MM.1S (cell line): ENCODE results near the gene CHRNA1.

Experiments used
- DNase-seq: peaks from one replicate; pipeline ENCODE4 v3.0.0-alpha.2; 2015
- H2AFZ ChIP-seq: fragments of 300-600 bp; sonication (generic); 2 replicates; pipeline ENCODE4 v1.6.0; 2016; ENCODE audit warnings: antibody characterized with exemption, low read length
- H3F3A ChIP-seq: fragments of 300-600 bp; sonication (generic); 2 replicates; pipeline ENCODE4 v1.6.1; 2016; ENCODE audit warnings: mild to moderate bottlenecking, antibody characterized with exemption, low read length, moderate library complexity, mixed read lengths; ENCODE audit not compliant: insufficient read depth
- H3K27ac ChIP-seq: fragments of 300-600 bp; sonication (generic); 2 replicates; pipeline ENCODE4 v1.5.1; 2016; ENCODE audit warnings: mild to moderate bottlenecking, low read length
- H3K27me3 ChIP-seq: fragments of 300-600 bp; sonication (generic); replicated peaks from 2 replicates; pipeline ENCODE4 v1.6.0; 2016; ENCODE audit warnings: low read length; ENCODE audit not compliant: insufficient read depth
- H3K36me3 ChIP-seq: fragments of 300-600 bp; sonication (generic); replicated peaks from 2 replicates; pipeline ENCODE4 v1.6.1; 2016; ENCODE audit warnings: mild to moderate bottlenecking, low read length, mixed read lengths; ENCODE audit not compliant: insufficient read depth
- H3K4me1 ChIP-seq: fragments of 300-600 bp; sonication (generic); 2 replicates; pipeline ENCODE4 v1.6.1; 2016; ENCODE audit warnings: low read length, mixed read lengths
- H3K4me2 ChIP-seq: fragments of 300-600 bp; sonication (generic); 2 replicates; pipeline ENCODE4 v1.6.0; 2016; ENCODE audit warnings: low read depth, low read length
- H3K4me3 ChIP-seq: fragments of 300-600 bp; sonication (generic); 2 replicates; pipeline ENCODE4 v1.5.1; 2016; ENCODE audit warnings: low read length, mixed read lengths
- H3K79me2 ChIP-seq: fragments of 300-600 bp; sonication (generic); 2 replicates; pipeline ENCODE4 v1.6.1; 2016; ENCODE audit warnings: mixed run types, low read length, mixed read lengths
- H3K9ac ChIP-seq: fragments of 300-600 bp; sonication (generic); 2 replicates; pipeline ENCODE4 v1.6.1; 2016; ENCODE audit warnings: low read length, mixed read lengths
- H3K9me2 ChIP-seq: fragments of 300-600 bp; sonication (generic); replicated peaks from 2 replicates; pipeline ENCODE4 v1.6.1; 2016; ENCODE audit warnings: mild to moderate bottlenecking, low read length, mixed read lengths; ENCODE audit not compliant: insufficient read depth
- H3K9me3 ChIP-seq: fragments of 300-600 bp; sonication (generic); replicated peaks from 2 replicates; pipeline ENCODE4 v1.6.1; 2016; ENCODE audit warnings: mild to moderate bottlenecking, low read length, mixed read lengths; ENCODE audit not compliant: insufficient read depth
- H4K20me1 ChIP-seq: fragments of 300-600 bp; sonication (generic); 2 replicates; pipeline ENCODE4 v1.6.1; 2016; ENCODE audit warnings: mild to moderate bottlenecking, low read length, moderate library complexity, mixed read lengths; ENCODE audit not compliant: insufficient read depth
- EZH2 ChIP-seq: fragments of 300-600 bp; sonication (generic); optimal IDR thresholded peaks from 2 replicates; pipeline ENCODE3; 2017; ENCODE audit warnings: low read depth, mild to moderate bottlenecking, antibody characterized with exemption, low read length, mixed read lengths
- EZH2phosphoT487 ChIP-seq: fragments of 300-600 bp; sonication (generic); IDR thresholded peaks from 2 replicates; pipeline ENCODE4 v1.6.1; 2018; ENCODE audit warnings: antibody characterized with exemption, low read length
- TF ChIP-seq, protein P1 (sequence below): fragments of 300-600 bp; sonication (generic); IDR thresholded peaks from 2 replicates; pipeline ENCODE4 v1.5.1; 2016; ENCODE audit warnings: antibody characterized with exemption, low read length, mixed read lengths

Gene CHRNA1

DNA sequence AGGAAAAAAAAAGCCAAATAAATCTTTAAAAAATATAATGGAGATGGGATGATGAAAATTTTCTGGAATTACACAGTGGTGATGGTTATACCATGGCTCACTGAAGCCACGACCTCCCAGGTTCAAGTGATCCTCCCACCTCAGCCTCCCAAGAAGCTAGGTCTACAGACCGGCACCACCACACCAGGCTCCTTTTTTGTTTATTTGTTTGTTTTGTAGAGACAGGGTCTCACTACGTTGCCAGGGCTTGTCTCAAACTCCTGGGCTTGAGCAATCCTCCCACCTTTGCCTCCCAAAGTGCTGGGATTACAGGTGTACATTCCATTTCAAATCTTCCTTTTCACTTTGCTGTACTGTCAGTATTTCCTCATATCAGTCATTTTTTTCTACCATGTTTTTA is 61.7 kb downstream of the CHRNA1 start:
- Histone ChIP-seq H3K79me2 (no peaks in the 10 kb centered on the region), H3F3A (no peaks in the 10 kb centered on the region), H3K27me3 (no peaks in the 10 kb centered on the region), H3K36me3 (no peaks in the 10 kb centered on the region), H4K20me1 (no peaks in the 10 kb centered on the region), H3K27ac (no peak overlapping the region), H3K4me1 (no peaks in the 10 kb centered on the region), H3K9me2 (no peaks in the 10 kb centered on the region), H3K4me3 (no peak overlapping the region), H3K9ac (no peak overlapping the region), H3K4me2 (no peak overlapping the region), H3K9me3 (no peaks in the 10 kb centered on the region), H2AFZ (no peak overlapping the region)
- DNase-seq: no peak
- TF ChIP-seq, protein P1, sequence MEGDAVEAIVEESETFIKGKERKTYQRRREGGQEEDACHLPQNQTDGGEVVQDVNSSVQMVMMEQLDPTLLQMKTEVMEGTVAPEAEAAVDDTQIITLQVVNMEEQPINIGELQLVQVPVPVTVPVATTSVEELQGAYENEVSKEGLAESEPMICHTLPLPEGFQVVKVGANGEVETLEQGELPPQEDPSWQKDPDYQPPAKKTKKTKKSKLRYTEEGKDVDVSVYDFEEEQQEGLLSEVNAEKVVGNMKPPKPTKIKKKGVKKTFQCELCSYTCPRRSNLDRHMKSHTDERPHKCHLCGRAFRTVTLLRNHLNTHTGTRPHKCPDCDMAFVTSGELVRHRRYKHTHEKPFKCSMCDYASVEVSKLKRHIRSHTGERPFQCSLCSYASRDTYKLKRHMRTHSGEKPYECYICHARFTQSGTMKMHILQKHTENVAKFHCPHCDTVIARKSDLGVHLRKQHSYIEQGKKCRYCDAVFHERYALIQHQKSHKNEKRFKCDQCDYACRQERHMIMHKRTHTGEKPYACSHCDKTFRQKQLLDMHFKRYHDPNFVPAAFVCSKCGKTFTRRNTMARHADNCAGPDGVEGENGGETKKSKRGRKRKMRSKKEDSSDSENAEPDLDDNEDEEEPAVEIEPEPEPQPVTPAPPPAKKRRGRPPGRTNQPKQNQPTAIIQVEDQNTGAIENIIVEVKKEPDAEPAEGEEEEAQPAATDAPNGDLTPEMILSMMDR: no peak
- TF ChIP-seq EZH2phosphoT487: no peak
- TF ChIP-seq EZH2: no peak

DNA sequence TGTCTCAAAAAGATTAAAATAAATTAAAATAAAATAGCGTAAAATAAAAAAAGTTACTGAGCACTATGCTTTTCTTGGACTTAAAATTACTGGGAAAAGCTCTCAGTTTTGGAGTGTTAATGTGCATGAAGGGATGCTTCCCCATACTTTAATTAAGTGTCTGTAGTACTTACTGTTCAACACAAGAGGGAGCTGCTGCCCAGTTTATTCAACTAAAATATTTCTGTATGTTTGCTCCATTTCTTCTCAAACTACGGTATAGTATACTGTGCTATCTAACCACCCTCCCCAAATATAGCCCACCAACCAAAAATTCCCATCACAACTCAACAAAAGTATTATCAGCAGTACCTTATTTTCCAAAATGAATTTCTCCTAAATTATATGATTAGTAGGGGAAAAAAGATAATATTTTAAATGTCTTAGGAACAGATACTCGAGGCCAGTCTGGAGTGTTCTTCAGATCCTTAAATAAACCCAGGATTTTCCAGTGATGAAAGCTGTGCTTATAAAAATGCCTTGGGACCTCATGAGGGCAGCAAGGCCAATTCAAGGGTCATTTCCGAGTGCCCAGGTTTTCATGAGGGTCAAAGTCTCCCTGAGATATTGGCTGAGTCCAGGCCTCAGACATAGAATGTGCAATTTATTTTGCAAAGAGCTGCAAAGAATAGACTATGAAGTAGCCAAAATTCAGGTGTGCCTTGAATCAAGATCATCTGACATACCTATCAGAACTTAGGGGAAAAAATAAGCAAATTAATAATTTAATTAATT is 64.1 kb downstream of the CHRNA1 start:
- H3K9ac ChIP-seq: no peak overlapping the region

More for the DNA sequence above, 64.1 kb downstream of the CHRNA1 start:
- Histone ChIP-seq H3K4me2 (no peak overlapping the region), H3K9me2 (no peaks in the 10 kb centered on the region), H3K27ac (no peak overlapping the region), H3K36me3 (no peaks in the 10 kb centered on the region), H3F3A (no peaks in the 10 kb centered on the region), H2AFZ (no peak overlapping the region), H3K9me3 (no peaks in the 10 kb centered on the region), H3K4me1 (no peaks in the 10 kb centered on the region), H4K20me1 (no peaks in the 10 kb centered on the region), H3K79me2 (no peaks in the 10 kb centered on the region), H3K27me3 (no peaks in the 10 kb centered on the region), H3K4me3 (no peak overlapping the region)
- TF ChIP-seq, protein P1: peak; percentile 66
- no peak for TF ChIP-seq EZH2
- peak; percentile 45 for DNase-seq
